Activated CD8-positive, alpha-beta memory T cell treated with anti-CD3 and anti-CD28 coated beads for 36 hours (primary cell): ENCODE results near the gene SMIM14. TPM values are rescaled to one million over a fixed set of nuclear protein-coding genes. Genes with fewer than 3 reads are reported as not detected.
"Not testable (repeated sequence)": the region's sequence is repeated elsewhere in the genome, so short reads cannot be mapped to it uniquely, and the experiment has no call there.

Source experiments
- CTCF ChIA-PET: fragments of 350-600 bp; sonication (Branson Sonifier 250); formaldehyde crosslinking; loops from one replicate; lab custom pipeline; 2021; ENCODE audit warnings: antibody characterized with exemption; lab: Charles Lee
- POLR2A ChIA-PET: fragments of 350-600 bp; sonication (Branson Sonifier 250); formaldehyde crosslinking; loops from one replicate; lab custom pipeline; 2021; ENCODE audit warnings: antibody characterized with exemption; lab: Charles Lee
- total RNA-seq, 2 experiments: library from RNA; stranded (reverse); gene quantifications; one replicate each; pipeline ENCODE4 v1.2.3, GENCODE V29; 2021

Gene SMIM14
- total RNA-seq, 2 experiments from 2014 or later: 0.57 to 0.78 TPM

DNA sequence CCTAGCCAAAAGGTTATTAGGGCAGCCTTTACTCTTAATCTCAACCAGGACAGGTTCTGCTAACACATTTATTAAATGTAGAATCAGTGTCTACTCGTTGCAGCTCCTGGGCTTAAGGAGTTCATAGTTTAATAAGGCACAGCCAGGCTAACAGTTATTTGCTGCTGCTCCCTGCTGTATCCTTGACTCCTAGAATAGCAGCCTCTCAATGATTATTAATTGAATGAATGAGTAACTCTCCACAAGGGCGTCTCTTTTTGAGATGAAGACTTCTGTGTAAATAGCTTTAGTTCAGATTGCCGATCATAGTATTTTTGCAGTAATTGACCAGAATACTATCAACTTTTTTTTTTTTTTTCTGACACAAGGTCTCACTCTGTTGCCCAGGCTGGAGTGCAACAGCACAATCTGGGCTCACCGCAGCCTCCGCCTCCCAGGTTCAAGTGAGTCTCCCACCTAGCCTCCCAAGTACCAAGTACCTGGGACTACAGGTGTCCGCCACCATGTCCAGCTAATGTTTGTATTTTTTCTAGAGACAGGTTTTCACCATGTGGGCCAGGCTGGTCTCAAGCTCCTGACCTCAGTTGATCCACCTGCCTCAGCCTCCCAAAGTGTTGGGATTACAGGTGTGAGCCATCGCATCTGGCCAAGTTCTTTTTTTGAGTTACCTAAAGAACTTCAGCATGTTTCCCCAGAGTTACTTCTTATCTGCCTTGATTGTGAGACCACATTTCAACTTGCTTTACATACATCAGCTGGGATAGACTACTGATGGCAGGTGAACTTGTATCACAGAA, 114.3 kb downstream of the SMIM14 start:
- CTCF ChIA-PET: interaction anchor here (0.5 kb wide), 1 partner anchor 378 kb away, joined by 3 read pairs; no protein-coding TSS in a partner anchor
- POLR2A ChIA-PET: no interaction called here

DNA sequence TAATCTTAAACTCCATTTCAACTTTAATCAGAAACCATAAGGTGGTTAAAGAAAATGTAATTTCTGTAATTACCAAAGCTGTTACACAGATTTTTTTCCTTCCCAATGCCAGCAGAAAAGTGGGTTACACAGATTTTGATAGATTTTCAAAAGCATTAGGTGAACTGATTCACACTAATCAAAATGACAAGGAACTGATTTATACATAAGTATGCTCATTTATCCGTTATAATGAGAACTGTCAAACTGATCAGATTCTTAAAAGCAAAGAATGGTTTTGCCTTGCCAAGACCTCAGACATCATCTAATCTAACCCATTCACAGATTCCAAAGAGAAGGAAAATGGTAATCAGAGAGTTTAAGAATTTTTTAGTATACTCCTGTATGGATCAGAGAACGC, 116.6 kb downstream of the SMIM14 start:
- CTCF ChIA-PET: no interaction called here
- POLR2A ChIA-PET: no interaction called here

DNA sequence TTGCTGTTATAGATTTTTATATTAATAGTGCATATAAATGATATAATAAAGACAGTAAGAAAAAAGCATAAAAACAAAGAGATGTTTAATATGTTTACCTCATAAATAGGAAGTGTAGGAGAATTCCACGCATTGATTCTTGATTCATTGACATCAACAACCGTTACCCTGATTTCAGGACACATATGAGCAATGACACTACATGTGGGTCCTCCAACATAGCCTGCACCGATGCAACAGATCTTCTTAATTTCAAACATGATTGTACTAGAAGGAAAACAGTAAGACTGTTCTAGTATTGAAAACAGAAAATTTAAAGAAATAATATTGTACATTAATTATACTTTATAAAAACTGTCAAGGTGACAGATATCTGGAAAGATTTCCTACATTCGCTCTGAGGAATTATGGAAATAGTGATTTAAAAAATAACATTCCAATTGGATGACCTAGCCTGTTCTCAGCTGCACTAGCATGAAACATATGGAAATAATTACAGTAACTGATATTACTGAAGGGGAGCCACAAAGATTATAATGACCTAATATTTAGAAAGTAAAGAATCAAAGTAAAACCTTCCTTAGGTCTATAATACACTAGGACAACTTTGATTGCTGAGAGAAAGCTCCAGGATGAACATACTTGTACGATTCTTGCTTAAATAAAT, 117.3 kb downstream of the SMIM14 start:
- CTCF ChIA-PET: no interaction called here
- POLR2A ChIA-PET: no interaction called here

DNA sequence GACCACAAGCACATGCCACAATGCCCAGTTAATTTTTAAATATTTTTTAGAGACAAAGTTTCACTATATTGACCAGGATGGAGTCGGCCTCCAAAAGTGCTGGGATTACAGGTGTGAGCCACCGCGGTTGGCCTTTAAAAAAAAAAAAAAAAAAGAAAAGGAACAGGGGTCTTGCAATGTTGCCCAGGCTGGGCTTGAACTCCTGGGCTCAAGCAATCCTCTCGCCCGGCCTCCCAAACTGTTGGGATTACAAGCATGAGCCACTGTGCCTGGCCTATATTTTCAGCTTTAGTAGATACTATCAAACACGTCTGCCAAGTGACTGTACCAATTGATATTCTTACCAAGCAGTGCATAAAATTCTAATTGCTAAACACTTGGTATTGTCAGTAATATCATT, 120.2 kb downstream of the SMIM14 start:
- POLR2A ChIA-PET: no interaction called here
- CTCF ChIA-PET: no interaction called here

DNA sequence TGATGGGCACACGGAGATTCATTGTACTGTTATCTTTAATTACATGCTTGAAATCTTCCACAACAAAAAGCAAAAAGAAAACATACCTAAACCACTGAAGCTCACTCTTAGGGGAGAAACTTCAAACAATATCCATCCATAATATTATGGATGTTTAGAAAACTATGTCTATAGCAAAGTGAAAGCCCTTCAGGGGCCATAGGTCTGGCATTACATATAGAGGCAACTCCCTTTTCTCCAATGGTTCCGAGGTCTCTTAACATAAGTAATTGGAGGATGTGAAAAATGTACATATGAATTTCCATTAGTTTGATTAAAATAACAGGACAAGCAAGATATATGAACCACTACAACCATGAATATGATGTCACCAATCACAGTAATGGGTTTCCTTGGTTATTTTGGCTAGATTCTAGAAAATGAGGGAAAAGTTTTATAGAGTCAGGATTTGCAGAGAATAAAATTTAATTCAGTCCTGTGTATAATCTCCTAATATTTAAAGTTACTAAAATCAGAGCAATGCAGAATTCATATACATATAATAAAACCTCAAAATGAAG, 122.2 kb downstream of the SMIM14 start:
- POLR2A ChIA-PET: no interaction called here
- CTCF ChIA-PET: interaction anchor here (1.0 kb wide), 1 partner anchor 56 kb away, joined by 3 read pairs; no protein-coding TSS in a partner anchor

DNA sequence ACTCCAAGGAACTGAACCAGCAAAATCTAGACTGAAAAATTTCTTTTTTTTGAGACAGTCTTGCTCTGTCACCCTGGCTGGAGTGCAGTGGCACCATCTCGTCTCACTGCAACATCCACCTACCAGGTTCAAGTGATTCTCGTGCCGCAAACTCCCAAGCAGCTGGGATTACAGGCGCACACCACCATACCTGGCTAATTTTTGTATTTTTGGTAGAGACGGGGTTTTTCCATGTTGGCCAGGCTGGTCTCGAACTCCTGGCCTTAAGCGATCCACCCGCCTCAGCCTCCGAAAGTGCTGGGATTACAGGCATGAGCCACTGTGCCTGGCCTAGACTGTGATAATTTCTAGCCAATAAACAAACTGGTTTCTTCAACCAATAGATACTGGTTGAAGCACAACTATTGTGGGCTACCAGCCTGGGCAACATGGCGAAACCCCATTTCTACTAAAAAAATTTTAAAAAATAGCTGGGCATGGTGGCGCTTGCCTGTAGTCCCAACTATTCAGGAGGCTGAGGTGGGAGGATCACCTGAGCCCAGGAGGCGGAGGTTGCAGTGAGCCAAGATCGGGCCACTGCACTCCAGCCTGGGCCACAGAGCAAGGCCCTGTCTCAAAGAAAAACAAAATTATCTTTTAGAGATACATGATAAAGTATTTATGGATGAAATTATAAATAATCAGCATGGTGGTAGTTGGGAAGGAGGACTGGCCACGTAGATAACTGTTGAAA, 122.8 kb downstream of the SMIM14 start:
- POLR2A ChIA-PET: not testable (repeated sequence)

DNA sequence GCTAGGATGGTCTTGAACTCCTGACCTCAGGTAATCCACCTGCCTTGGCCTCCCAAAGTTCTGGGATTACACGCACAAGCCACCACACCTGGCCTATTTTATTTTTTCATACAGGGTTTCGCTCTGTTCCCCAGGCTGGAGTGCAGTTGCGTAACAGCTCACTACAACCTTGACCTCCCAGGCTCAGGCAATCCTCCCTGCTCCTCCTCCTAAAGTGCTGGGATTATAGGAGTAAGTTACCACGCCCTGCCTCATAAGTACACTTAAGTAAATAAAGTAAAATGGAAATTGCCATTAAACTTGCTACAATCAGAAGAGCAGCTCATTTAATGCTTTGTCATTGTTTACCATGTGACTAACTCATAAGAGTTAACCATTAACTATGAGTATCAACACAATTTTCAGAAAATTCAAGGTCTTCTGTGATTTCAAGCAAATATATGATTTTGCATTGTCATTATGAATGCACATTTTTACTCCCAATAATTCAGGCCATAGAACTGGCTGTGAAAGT, 123.7 kb downstream of the SMIM14 start:
- CTCF ChIA-PET: no interaction called here
- POLR2A ChIA-PET: interaction anchor here (0.6 kb wide), 1 partner anchor 41 kb away, joined by 3 read pairs; no protein-coding TSS in a partner anchor

More for the DNA sequence above, 122.8 kb downstream of the SMIM14 start:
- CTCF ChIA-PET: interaction anchor here (1.0 kb wide), 1 partner anchor 57 kb away, joined by 3 read pairs; no protein-coding TSS in a partner anchor

DNA sequence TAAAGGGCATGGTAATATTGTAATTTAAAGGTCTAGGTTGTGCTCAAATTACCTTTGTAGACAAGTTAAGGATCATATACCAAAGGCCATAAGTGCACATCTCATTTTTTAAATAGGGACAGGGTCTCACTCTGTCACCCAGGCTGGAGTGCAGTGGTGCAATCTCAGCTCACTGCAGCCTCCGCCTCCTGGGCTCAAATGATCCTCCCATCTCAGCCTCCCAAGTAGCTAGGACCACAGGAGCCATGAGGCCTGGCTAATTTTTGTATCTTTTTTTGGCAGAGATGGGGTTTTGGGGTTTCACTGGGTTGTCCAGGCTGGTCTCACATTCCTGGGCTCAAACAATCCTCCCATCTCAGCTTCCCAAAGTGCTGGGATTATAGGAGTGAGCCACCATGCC, 124.4 kb downstream of the SMIM14 start:
- POLR2A ChIA-PET, CTCF ChIA-PET: not testable (repeated sequence)

DNA sequence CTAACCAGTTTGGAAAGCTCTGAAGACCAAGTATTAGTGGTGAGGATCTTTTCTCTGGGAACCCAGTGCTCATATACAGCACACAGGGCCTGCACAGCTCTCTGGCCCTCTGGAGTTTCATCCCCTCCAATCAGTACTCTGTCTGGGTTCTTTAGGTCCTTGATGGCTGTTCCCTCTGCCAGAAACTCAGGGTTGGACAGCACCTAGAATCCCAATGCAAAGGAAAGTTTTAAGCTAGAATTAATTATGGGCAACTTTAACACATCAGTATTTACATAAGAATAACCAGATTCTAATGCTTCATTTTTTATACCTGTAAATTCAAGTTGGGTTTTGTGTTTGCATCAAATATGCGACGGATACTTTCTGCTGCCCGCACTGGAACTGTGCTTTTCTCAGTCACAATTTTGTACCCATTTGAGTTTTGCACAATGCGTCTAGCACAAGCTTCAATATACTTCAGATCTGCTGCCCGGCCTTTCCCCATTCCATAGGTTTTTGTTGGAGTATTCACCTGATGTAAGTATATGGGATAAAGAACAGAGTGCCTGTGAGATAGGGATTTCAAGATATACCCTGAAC, 128.2 kb downstream of the SMIM14 start:
- ChIA-PET CTCF (no interaction called here), POLR2A (no interaction called here)

DNA sequence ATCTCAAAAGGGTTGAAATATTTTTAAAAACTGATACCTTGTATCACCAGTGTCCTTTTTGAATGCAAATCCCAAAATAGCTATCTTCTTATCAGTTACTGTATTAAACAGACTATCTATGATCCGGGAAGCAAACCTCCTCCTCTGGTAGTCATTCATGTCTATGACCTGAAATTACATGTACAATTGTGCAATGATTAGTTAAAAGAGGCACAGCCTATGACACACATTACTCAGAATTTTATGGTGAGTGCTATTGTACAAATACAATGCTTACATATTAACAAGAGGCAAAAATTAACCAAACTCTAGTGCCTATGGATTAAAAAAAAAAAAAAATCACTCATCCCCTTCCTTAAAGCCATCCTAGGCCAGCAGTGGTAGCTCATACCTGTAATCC, 133.1 kb downstream of the SMIM14 start:
- POLR2A ChIA-PET: no interaction called here

DNA sequence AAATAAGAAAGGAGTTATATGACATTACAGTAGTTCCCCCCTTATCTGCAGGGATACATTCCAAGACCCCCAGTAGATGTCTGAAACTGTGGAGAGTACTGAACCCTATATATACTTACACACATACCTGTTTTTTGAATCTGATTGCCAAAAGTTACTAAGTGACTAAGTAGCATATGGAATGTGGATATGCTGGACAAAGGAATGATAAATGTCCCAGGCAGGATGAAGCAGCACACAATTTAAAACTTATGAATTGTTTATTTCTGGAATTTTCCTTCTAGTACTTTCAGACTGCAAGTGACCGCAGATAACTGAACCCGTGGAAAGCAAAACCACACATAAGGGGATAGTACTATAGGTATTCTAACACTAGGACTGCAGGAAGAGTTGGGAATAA, 134.1 kb downstream of the SMIM14 start:
- POLR2A ChIA-PET: no interaction called here
- CTCF ChIA-PET: no interaction called here

More for the DNA sequence above, 133.1 kb downstream of the SMIM14 start:
- CTCF ChIA-PET: no interaction called here

DNA sequence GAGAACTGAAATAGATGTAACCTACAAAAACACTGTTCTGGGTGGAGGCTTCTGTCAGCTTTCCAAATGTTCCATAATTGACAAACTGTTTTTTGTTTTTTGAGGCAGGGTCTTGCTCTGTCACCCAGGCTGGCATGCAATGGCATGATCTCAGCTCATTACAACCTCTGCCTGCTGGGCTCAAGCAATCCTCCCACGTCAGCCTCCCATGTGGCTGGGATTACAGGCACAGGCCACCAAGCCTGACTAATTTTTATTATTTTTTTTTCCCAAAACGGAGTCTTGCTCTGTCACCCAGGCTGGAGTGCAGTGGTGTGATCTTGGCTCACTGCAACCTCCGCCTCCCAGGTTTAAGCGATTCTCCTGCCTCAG, 136.0 kb downstream of the SMIM14 start:
- CTCF ChIA-PET: not testable (repeated sequence)
- POLR2A ChIA-PET: interaction anchor here (0.7 kb wide), 1 partner anchor 139 kb away, joined by 3 read pairs; no protein-coding TSS in a partner anchor

DNA sequence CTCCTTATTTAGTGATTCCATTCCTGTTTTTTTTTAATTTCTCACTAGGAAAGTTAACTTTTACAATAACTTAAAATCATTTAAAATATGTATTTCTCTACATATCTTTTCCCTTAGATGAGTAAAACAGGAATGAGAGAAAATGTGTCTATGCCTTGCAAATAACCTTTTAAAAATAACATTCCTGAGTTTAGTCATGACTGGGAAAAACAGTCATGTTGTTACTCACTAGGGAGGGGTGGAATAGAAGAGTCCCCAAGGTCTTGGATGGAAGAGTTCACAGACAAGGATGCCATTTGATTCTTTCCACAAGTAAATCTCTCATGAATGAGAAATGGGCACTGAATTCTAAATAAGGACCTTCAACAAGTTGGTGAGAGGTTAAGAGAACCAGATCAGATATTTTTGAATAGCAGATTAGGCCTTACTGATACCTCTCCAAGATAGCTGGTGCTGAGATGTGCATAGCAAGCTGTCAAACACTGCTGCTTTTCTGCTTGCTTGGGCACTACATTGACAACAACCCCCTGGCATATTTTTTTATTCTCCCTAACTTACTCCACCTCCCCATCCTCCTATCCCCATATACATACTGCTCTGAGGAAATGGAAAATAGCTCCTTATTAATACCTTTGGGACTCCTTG, 136.5 kb downstream of the SMIM14 start:
- ChIA-PET POLR2A (interaction anchor here (0.7 kb wide), 1 partner anchor 139 kb away, joined by 3 read pairs; no protein-coding TSS in a partner anchor), CTCF (no interaction called here)

DNA sequence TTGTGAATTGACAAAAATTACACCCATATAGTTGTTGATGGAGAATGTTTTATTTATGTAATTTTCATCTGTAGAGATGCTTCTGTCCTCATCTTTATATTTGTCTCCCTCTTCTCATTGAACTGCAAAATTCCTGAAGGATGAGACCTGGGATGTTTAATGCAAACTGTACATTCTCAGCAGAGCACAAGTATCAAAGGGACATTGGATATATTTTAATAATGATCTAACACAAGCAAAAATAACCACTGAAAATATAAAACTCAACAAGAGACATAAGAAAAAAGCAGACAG, 140.0 kb downstream of the SMIM14 start:
- CTCF ChIA-PET: no interaction called here
- POLR2A ChIA-PET: no interaction called here

DNA sequence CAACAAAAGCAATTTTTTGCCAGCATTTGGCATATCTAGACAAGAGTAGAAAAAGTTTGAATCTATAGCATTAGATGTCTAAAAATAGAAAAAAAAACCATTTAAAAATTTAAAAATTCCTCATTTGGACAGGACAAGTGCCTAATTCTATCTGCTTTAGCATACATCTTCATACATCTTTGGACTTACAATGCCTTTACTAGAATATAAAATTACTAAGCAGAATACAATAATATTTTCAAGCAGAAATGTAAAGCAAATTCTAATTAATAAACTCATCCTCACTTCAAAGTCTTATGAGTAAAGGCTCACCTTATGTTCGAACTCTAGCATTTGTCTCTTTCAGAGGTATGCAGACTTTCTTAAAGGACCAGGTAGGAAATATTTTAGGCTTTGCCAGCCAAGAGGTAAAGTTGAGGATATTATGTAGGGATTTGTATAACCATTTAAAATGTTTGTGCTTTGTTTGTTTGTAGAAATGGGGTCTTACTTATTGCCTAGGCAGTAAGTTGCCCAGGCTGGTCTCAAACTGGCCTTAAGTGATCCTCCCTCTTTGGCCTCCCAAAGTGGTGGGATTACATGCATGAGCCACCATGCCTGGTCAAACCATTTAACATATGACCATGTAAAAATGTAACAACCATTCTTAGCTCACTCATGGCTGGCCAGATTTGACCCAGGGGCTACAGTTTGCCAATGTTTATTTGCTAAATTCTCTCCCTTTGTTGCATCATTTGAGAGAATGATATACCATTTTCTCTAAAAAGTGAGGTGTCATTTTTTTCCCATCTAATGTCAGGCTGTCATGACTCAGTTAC, 140.5 kb downstream of the SMIM14 start:
- ChIA-PET CTCF (no interaction called here), POLR2A (no interaction called here)
